Mesodermal cell (in vitro differentiated cells): ENCODE data around the gene ERO1B.

Source experiments
- H3K27ac ChIP-seq: 2 replicates; pipeline ENCODE4 v1.7.0; 2013; ENCODE audit warnings: mild to moderate bottlenecking, low read depth, low read length, moderate library complexity; ENCODE audit not compliant: severe bottlenecking
- H3K36me3 ChIP-seq: 2 replicates; pipeline ENCODE4 v1.7.1; 2013; ENCODE audit warnings: mild to moderate bottlenecking, low read length, moderate library complexity; ENCODE audit not compliant: control insufficient read depth, insufficient read depth
- H3K4me1 ChIP-seq: one replicate; pipeline ENCODE4 v1.7.1; 2013; ENCODE audit warnings: mild to moderate bottlenecking, low read length; ENCODE audit not compliant: insufficient read depth, control insufficient read depth, poor library complexity, severe bottlenecking
- H3K4me3 ChIP-seq: 2 replicates; pipeline ENCODE4 v1.7.0; 2013; ENCODE audit warnings: low read length, control low read depth, mild to moderate bottlenecking; ENCODE audit not compliant: insufficient read depth, poor library complexity, severe bottlenecking; ENCODE audit errors: extremely low read depth
- H3K9me3 ChIP-seq: 2 replicates; pipeline ENCODE4 v1.7.1; 2013; ENCODE audit warnings: mild to moderate bottlenecking, low read length, moderate library complexity; ENCODE audit not compliant: control insufficient read depth
- WGBS, 2 experiments: methylation state at CpG; one replicate each; pipeline ENCODE4 v1.1.5; 2013; ENCODE audit warnings: missing lambda C conversion rate in 2 of 2; ENCODE audit not compliant: insufficient coverage in 2 of 2; 5-methylcytosine and 5-hydroxymethylcytosine counted together

The ERO1B gene

GRCh38 chr1:236214761-236215160 is 67.0 kb downstream of the ERO1B start:
- H3K27ac ChIP-seq: no peak overlapping the region
- no peaks in the 10 kb centered on the region for H3K4me1 ChIP-seq
- H3K9me3 ChIP-seq: no peaks in the 10 kb centered on the region
- H3K36me3 ChIP-seq: no peaks in the 10 kb centered on the region
- WGBS, 2 experiments: no CpG with 5 or more reads among the region's 1 CpG
- no peak overlapping the region for H3K4me3 ChIP-seq

- H3K9me3 ChIP-seq: no peaks in the 10 kb centered on the region
- WGBS, 2 experiments: no CpG with 5 or more reads among the region's 3 CpGs
- no peak overlapping the region for H3K27ac ChIP-seq
- no peaks in the 10 kb centered on the region for H3K36me3 ChIP-seq
- no peaks in the 10 kb centered on the region for H3K4me1 ChIP-seq
- no peak overlapping the region for H3K4me3 ChIP-seq
Measured at GRCh38 chr1:236213534-236213933, 68.2 kb downstream of the ERO1B start.

GRCh38 chr1:236211815-236212214 is 69.9 kb downstream of the ERO1B start:
- WGBS, 2 experiments: 90 to 96% methylated on average over 4 to 5 of the region's 5 CpGs
- no peaks in the 10 kb centered on the region for H3K9me3 ChIP-seq
- no peak overlapping the region for H3K4me3 ChIP-seq
- H3K4me1 ChIP-seq: peaks cover under 1% of the 10 kb centered on the region
- no peak overlapping the region for H3K27ac ChIP-seq
- H3K36me3 ChIP-seq: no peaks in the 10 kb centered on the region

GRCh38 chr1:236209713-236210112 is 72.0 kb downstream of the ERO1B start:
- no peak overlapping the region for H3K4me3 ChIP-seq
- no peaks in the 10 kb centered on the region for H3K36me3 ChIP-seq
- no peak overlapping the region for H3K27ac ChIP-seq
- no peaks in the 10 kb centered on the region for H3K9me3 ChIP-seq
- peaks cover 2% of the 10 kb centered on the region for H3K4me1 ChIP-seq

GRCh38 chr1:236209185-236209584 is 72.6 kb downstream of the ERO1B start:
- Histone ChIP-seq H3K4me3 (no peak overlapping the region), H3K27ac (no peak overlapping the region), H3K4me1 (peaks cover 2% of the 10 kb centered on the region), H3K36me3 (no peaks in the 10 kb centered on the region), H3K9me3 (no peaks in the 10 kb centered on the region)
- WGBS, 2 experiments: no CpG with 5 or more reads among the region's 2 CpGs

- Histone ChIP-seq H3K4me3 (no peak overlapping the region), H3K36me3 (peaks cover 1% of the 10 kb centered on the region), H3K4me1 (peaks cover 2% of the 10 kb centered on the region), H3K27ac (no peak overlapping the region), H3K9me3 (peaks cover under 1% of the 10 kb centered on the region)
- 90% methylated on average over 2 of the region's 4 CpGs; no CpG with 5 or more reads in 1 of the 2 experiments for WGBS, 2 experiments
Measured at GRCh38 chr1:236207569-236207968, 74.2 kb downstream of the ERO1B start.

GRCh38 chr1:236207121-236207520 is 74.6 kb downstream of the ERO1B start:
- H3K27ac ChIP-seq: peak overlapping the region; percentile 23
- WGBS, 2 experiments: 81 to 86% methylated on average over 4 of the region's 5 CpGs
- H3K4me3 ChIP-seq: no peak overlapping the region
- peaks cover 5% of the 10 kb centered on the region for H3K9me3 ChIP-seq
- H3K36me3 ChIP-seq: peaks cover 6% of the 10 kb centered on the region
- peaks cover 2% of the 10 kb centered on the region for H3K4me1 ChIP-seq

GRCh38 chr1:236206548-236206947 is 75.2 kb downstream of the ERO1B start:
- H3K27ac ChIP-seq: peak overlapping the region; percentile 23
- H3K9me3 ChIP-seq: peaks cover 10% of the 10 kb centered on the region
- peaks cover 2% of the 10 kb centered on the region for H3K4me1 ChIP-seq
- no peak overlapping the region for H3K4me3 ChIP-seq
- WGBS, 2 experiments: 83 to 96% methylated on average over 1 to 2 of the region's 4 CpGs
- peaks cover 10% of the 10 kb centered on the region for H3K36me3 ChIP-seq

GRCh38 chr1:236204656-236205055 is 77.1 kb downstream of the ERO1B start:
- Histone ChIP-seq H3K4me1 (peaks cover 2% of the 10 kb centered on the region), H3K36me3 (peaks cover 10% of the 10 kb centered on the region), H3K4me3 (no peak overlapping the region), H3K9me3 (peaks cover 21% of the 10 kb centered on the region), H3K27ac (no peak overlapping the region)
- no CpG with 5 or more reads among the region's 3 CpGs for WGBS, 2 experiments

- no peak overlapping the region for H3K27ac ChIP-seq
- H3K4me3 ChIP-seq: no peak overlapping the region
- peaks cover 10% of the 10 kb centered on the region for H3K36me3 ChIP-seq
- whole genome bisulfite sequencing, 2 experiments: no CpG with 5 or more reads among the region's 1 CpG
- peaks cover 2% of the 10 kb centered on the region for H3K4me1 ChIP-seq
- peaks cover 21% of the 10 kb centered on the region for H3K9me3 ChIP-seq
Measured at GRCh38 chr1:236204039-236204438, 77.7 kb downstream of the ERO1B start.

- WGBS, 2 experiments: 100% methylated on average over 1 of the region's 1 CpG; no CpG with 5 or more reads in 1 of the 2 experiments
- H3K4me3 ChIP-seq: no peak overlapping the region
- H3K36me3 ChIP-seq: peaks cover 12% of the 10 kb centered on the region
- H3K27ac ChIP-seq: no peak overlapping the region
- H3K4me1 ChIP-seq: peaks cover 2% of the 10 kb centered on the region
- H3K9me3 ChIP-seq: peaks cover 21% of the 10 kb centered on the region
Measured at GRCh38 chr1:236201786-236202185, 80.0 kb downstream of the ERO1B start.
